K562 (cell line): ENCODE results near the gene NOTCH1. TPM values are rescaled to one million over a fixed set of nuclear protein-coding genes. Genes with fewer than 3 reads are reported as not detected.

Source experiments
- ATAC-seq: fragments of 200-7000 bp; cut with Tn5 transposase; 3 replicates; pipeline ENCODE4 v1.9.1; 2020; ENCODE audit warnings: moderate library complexity
- BruUV-seq: library from RNA; stranded (reverse); fragments of 400-500 nt; replicated peaks from 2 replicates; lab custom pipeline; 2021; lab: Mats Ljungman, UMichigan
- CTCF ChIA-PET: fragments of 300-600 bp; formaldehyde crosslinking; extraction: SDS; loops from one replicate; lab custom pipeline; 2021; ENCODE audit warnings: low intra/inter-chr PET ratio; lab: Yijun Ruan, JAX
- POLR2A ChIA-PET: fragments of 300-600, 350-650 bp; sonication (Branson Sonifier 250); formaldehyde crosslinking; extraction: SDS; loops from one replicate; lab custom pipeline; 2021; ENCODE audit warnings: antibody characterized with exemption, inconsistent platforms; lab: Yijun Ruan, JAX
- DNase-seq, 4 experiments: peaks; one replicate each; pipeline versions ENCODE4 v3.0.0 to v3.0.0-alpha.2; 2011 to 2018; ENCODE audit warnings: low spot score in 3 of 4, mixed read lengths in 3 of 4; ENCODE audit errors: extremely low read depth in 1 of 4
- FAIRE-seq: peaks from 2 replicates; lab custom pipeline; 2011; peaks lifted over from hg19 to GRCh38; lab: Jason Lieb, UNC
- H2AFZ ChIP-seq: 2 replicates; pipeline ENCODE4 v1.6.0; 2011; ENCODE audit warnings: low read depth, low read length, control low read depth, inconsistent platforms
- H3K27ac ChIP-seq: fragments of 200-600 bp; 3 replicates; pipeline ENCODE4 v1.8.0; 2011; ENCODE audit warnings: low read depth, mild to moderate bottlenecking, control low read depth, inconsistent platforms, low read length, moderate library complexity, mixed read lengths; ENCODE audit errors: extremely low read depth
- H3K27me3 ChIP-seq, 2 experiments: fragments of 300-600 bp in 1 of 2; 2 replicates in 1 of 2; 3 replicates in 1 of 2; pipeline versions ENCODE4 v1.6.0 to v1.8.0; 2011; ENCODE audit warnings: inconsistent platforms in 2 of 2, low read length in 2 of 2, mild to moderate bottlenecking in 1 of 2, mixed read lengths in 1 of 2, moderate library complexity in 1 of 2; ENCODE audit not compliant: control insufficient read depth in 2 of 2, insufficient read depth in 2 of 2
- H3K36me3 ChIP-seq: fragments of 300-600 bp; 3 replicates; pipeline ENCODE4 v1.8.0; 2011; ENCODE audit warnings: mild to moderate bottlenecking, low read length, inconsistent platforms; ENCODE audit not compliant: control insufficient read depth, insufficient read depth
- H3K4me1 ChIP-seq, 2 experiments: fragments of 200-600 bp in 1 of 2; replicated peaks in 1 of 2; 2 replicates in 1 of 2; 3 replicates in 1 of 2; pipeline versions ENCODE4 v1.5.1 to v1.8.0; 2011; ENCODE audit warnings: inconsistent platforms in 2 of 2, low read length in 2 of 2, mild to moderate bottlenecking in 1 of 2, mixed read lengths in 1 of 2, moderate library complexity in 1 of 2; ENCODE audit not compliant: control insufficient read depth in 2 of 2, insufficient read depth in 2 of 2
- H3K4me2 ChIP-seq: 2 replicates; pipeline ENCODE4 v1.6.1; 2011; ENCODE audit warnings: low read length, control low read depth, inconsistent platforms, mixed read lengths; ENCODE audit not compliant: insufficient read depth
- H3K4me3 ChIP-seq: fragments of 200-600 bp; sonication (generic), shearing (Covaris generic); 2 replicates; pipeline ENCODE4 v1.5.1; 2016; ENCODE audit warnings: control low read depth, inconsistent platforms
- H3K79me2 ChIP-seq: fragments of 200-600 bp; 3 replicates; pipeline ENCODE4 v1.8.0; 2011; ENCODE audit warnings: low read length, inconsistent platforms; ENCODE audit not compliant: control insufficient read depth, insufficient read depth
- H3K9ac ChIP-seq, 2 experiments: 2 replicates each; pipeline versions ENCODE4 v1.6.0 to v1.6.1; 2011; ENCODE audit warnings: low read depth in 2 of 2, low read length in 2 of 2, control low read depth in 1 of 2, inconsistent platforms in 1 of 2, mild to moderate bottlenecking in 1 of 2, mixed read lengths in 1 of 2; ENCODE audit not compliant: insufficient read depth in 1 of 2
- H3K9me1 ChIP-seq: one replicate; pipeline ENCODE4 v1.6.0; 2011; ENCODE audit warnings: inconsistent platforms, mild to moderate bottlenecking, low read length, moderate library complexity; ENCODE audit not compliant: control insufficient read depth, insufficient read depth
- H3K9me3 ChIP-seq: replicated peaks from 2 replicates; pipeline ENCODE4 v1.5.1; 2011; ENCODE audit warnings: low read depth, low read length, inconsistent platforms; ENCODE audit not compliant: control insufficient read depth, insufficient read depth
- H4K20me1 ChIP-seq: replicated peaks from 2 replicates; pipeline ENCODE4 v1.6.1; 2011; ENCODE audit warnings: low read length, inconsistent platforms, mixed read lengths; ENCODE audit not compliant: control insufficient read depth, insufficient read depth
- BRF1 ChIP-seq: IDR thresholded peaks from 3 replicates; pipeline ENCODE4 v1.6.1; 2011; ENCODE audit warnings: borderline replicate concordance, mild to moderate bottlenecking; ENCODE audit not compliant: insufficient read length; ENCODE audit errors: extremely low read depth
- CBX8 ChIP-seq: fragments of 200-600 bp; sonication (generic); IDR thresholded peaks from 2 replicates; pipeline ENCODE4 v1.6.1; 2012; ENCODE audit warnings: borderline replicate concordance, mixed run types, low read depth, mild to moderate bottlenecking, moderate library complexity, mixed read lengths, low read length, control low read depth, inconsistent platforms; ENCODE audit not compliant: poor library complexity, severe bottlenecking; ENCODE audit errors: extremely low read depth
- HDAC6 ChIP-seq: IDR thresholded peaks from 2 replicates; pipeline ENCODE4 v1.6.1; 2012; ENCODE audit warnings: low read depth, mild to moderate bottlenecking, control low read depth, inconsistent platforms, low read length, moderate library complexity
- KDM5B ChIP-seq: fragments of 200-600 bp; sonication (generic); IDR thresholded peaks from 2 replicates; pipeline ENCODE4 v1.6.1; 2012; ENCODE audit warnings: low read depth, mild to moderate bottlenecking, moderate library complexity, low read length, control low read depth, inconsistent platforms; ENCODE audit not compliant: insufficient replicate concordance
- NKRF ChIP-seq: fragments of 450-650 bp; IDR thresholded peaks from 2 replicates; pipeline ENCODE4 v1.6.1; 2016; ENCODE audit warnings: borderline replicate concordance
- NONO ChIP-seq, 2 experiments: fragments of 200-400 bp in 1 of 2; fragments of 450-650 bp in 1 of 2; formaldehyde crosslinking in 1 of 2; IDR thresholded peaks; 2 replicates each; pipeline ENCODE4 v1.6.1; 2017; ENCODE audit warnings: low read depth in 2 of 2, mild to moderate bottlenecking in 2 of 2, moderate library complexity in 2 of 2, low read length in 1 of 2
- POLR2G ChIP-seq: fragments of 200-400 bp; formaldehyde crosslinking; IDR thresholded peaks from 2 replicates; pipeline ENCODE4 v1.6.1; 2017; ENCODE audit warnings: low read depth, mild to moderate bottlenecking, antibody characterized with exemption, low read length, moderate library complexity
- SMAD1 ChIP-seq: fragments of 150-350 bp; IDR thresholded peaks from 2 replicates; pipeline ENCODE4 v1.6.1; 2014; ENCODE audit warnings: low read length, low read depth; ENCODE audit not compliant: partially characterized antibody
- STAT5B ChIP-seq: fragments of 250-450 bp; sonication (Bioruptor Pico); IDR thresholded peaks from 2 replicates; pipeline ENCODE4 v1.8.0; 2021; ENCODE audit warnings: mild to moderate bottlenecking, inconsistent platforms
- TCF3 ChIP-seq: sonication (generic); formaldehyde crosslinking; IDR thresholded peaks from 2 replicates; pipeline ENCODE4 v1.4.0; 2020; ENCODE audit warnings: mild to moderate bottlenecking, missing genetic modification reagents
- XRCC4 ChIP-seq: IDR thresholded peaks from one replicate; pipeline ENCODE4 v1.6.1; 2011; ENCODE audit not compliant: insufficient read depth, insufficient read length; ENCODE audit errors: extremely low read depth
- ZNF282 ChIP-seq: sonication (generic); formaldehyde crosslinking; IDR thresholded peaks from 2 replicates; pipeline ENCODE4 v1.8.1; 2023; ENCODE audit warnings: missing genetic modification reagents
- WGBS: fragments of 100-300 bp; shearing (Covaris generic); methylation state at CpG from one replicate; pipeline ENCODE4 v1.1.6; 2016; ENCODE audit warnings: low coverage, mixed read lengths; ENCODE audit not compliant: insufficient coverage; ENCODE audit errors: missing lambda C conversion rate; 5-methylcytosine and 5-hydroxymethylcytosine counted together
- in situ Hi-C: fragments of 300-500 bp; cut with MboI; formaldehyde crosslinking; loops from 4 replicates; pipeline ENCODE4 v1.15.0; 2018; ENCODE audit warnings: inconsistent platforms, mixed read lengths
- intact Hi-C: fragments of 100-400 bp; cut with micrococcal nuclease; formaldehyde crosslinking; loops from 2 replicates; pipeline ENCODE4 v1.14.2; 2022
- polyA plus RNA-seq, 8 experiments: library from polyadenylated mRNA; depleted of rRNA in 4 of 8; stranded (reverse) in 5 of 8; unstranded in 3 of 8; fragments of >200 nt; fragmentation: Nextera tagmentation in 2 of 8; fragmentation: Illumina TruSeq in 1 of 8; extraction: Ambion mirVana in 2 of 8; extraction: Trizol in 1 of 8; gene quantifications; 2 replicates each; pipeline versions ENCODE4 v1.2.1 to v1.2.3, GENCODE V29; 2011 to 2014; ENCODE audit warnings: inconsistent platforms in 1 of 8, missing spikeins in 1 of 8
- total RNA-seq, 7 experiments: library from RNA; depleted of rRNA in 6 of 7; stranded (reverse); fragments of >200 nt in 6 of 7; fragmentation: Illumina TruSeq in 2 of 7; extraction: Trizol in 2 of 7; gene quantifications; 2 replicates each; pipeline versions ENCODE4 v1.2.1 to v1.2.3, GENCODE V29; 2011 to 2021; ENCODE audit warnings: low replicate concordance in 1 of 7

The NOTCH1 gene
- total and polyA plus RNA-seq, 9 of the 15 experiments (the other 6 are each of a cell fraction or from before 2014, with no cell fraction given), result 0.03 to 31.4 (median 2.3) TPM

DNA sequence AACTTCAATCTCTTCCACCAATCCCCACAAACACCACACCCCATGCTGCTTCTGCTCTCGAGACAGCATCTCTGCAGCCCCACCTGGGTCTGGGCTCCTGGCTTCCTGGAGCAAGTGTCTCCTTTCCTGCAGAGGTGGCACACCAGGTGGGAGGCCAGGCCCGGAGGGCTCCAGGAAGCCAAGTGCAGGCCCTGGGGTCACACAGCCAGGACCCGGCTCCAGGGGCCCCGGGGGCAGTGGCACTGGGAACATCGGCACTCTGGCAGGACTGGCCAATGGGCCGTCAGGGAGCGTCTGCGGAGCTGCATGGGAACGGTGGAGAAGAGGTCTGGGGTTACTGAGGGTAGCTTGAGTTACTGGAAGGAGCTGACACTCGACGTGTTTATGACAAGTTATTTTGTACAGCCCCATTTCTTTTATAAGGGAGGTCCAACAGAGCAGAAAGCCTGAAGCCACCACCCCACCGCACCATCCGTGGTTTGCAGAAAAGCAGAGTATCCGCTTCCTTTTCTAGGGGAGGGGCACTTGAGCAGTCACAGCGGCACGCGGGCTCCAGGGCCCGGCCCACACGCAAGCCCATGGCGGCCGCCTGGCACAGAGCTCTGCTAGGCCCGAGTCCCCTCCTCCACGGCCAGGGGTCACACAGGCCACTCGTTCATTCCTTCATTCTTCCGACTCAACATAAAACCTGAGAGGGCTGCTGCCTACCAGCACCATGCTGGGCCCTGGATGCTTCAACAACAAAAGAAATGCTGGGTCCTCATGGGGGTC lies 91.6 kb downstream of the NOTCH1 start:
- H3K36me3 ChIP-seq, result peaks cover 91% of the 10 kb centered on the region; the same call in 2 of the 3 replicates
- in situ Hi-C loops, result no loop called here
- no peak for ATAC-seq

DNA sequence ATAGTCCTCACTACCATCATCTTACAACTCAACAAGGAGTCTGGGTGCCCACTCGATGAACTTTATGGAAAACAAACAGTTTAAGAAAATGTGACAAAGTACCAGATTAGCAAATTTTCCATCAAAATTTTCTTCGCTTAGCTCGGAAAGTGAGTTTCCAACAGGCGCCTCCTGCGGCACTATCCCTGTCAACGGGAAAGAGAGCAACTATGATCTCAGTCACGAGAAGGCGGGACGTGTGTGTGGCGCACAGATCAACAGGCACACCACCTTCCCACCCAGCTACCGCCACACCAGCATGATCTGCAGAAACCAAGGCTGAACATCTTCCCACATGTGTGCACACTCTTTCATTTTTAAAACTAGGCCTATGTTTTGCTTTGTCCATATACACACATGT lies 92.5 kb downstream of the NOTCH1 start:
- no peaks in the 10 kb centered on the region for H3K9me1 ChIP-seq
- WGBS, result 88% methylated on average over 11 of the region's 11 CpGs
- BruUV-seq, result no TSS peak
- H3K4me3 ChIP-seq, result no peak overlapping the region
- no peaks in the 10 kb centered on the region for H3K79me2 ChIP-seq
- H2AFZ ChIP-seq, result no peak overlapping the region
- in situ Hi-C loops (no loop called here), intact Hi-C loops (no loop called here)
- ATAC-seq, result no peak
- CTCF ChIA-PET, result no interaction called here
- H3K27ac ChIP-seq, result no peak overlapping the region
- no peak for FAIRE-seq
- 0 out of 5 replicates have a peak, but pooled peaks cover 0 to 3% of the 10 kb centered on the region in 2 experiments for H3K4me1 ChIP-seq
- no peaks in the 10 kb centered on the region for H3K27me3 ChIP-seq
- POLR2A ChIA-PET, result interaction anchor here (0.6 to 2.9 kb wide), 5 partner anchors 11 to 34 kb away, joined by 3 to 12 read pairs (median 4); no protein-coding TSS in a partner anchor
- no peak overlapping the region for H3K4me2 ChIP-seq
- no peak for TF ChIP-seq NONO (IDR thresholded peaks at IDR 0.05; ENCODE audit: low read depth in 2 of 2, low read length in 1 of 2)
- no peak for TF ChIP-seq STAT5B
- TF ChIP-seq BRF1, result no peak
- TF ChIP-seq SMAD1, result no peak
- no peak for TF ChIP-seq NKRF
- TF ChIP-seq HDAC6, result no peak
- no peak for TF ChIP-seq TCF3 (CRISPR knock-in tag)
- TF ChIP-seq CBX8, result no peak
- TF ChIP-seq ZNF282 (CRISPR knock-in tag), result no peak
- TF ChIP-seq XRCC4, result no peak
- no peaks in the 10 kb centered on the region for H3K9me3 ChIP-seq
- H3K36me3 ChIP-seq, result peaks cover 89% of the 10 kb centered on the region; the same call in 2 of the 3 replicates
- H3K9ac ChIP-seq, result no peak overlapping the region
- no peaks in the 10 kb centered on the region for H4K20me1 ChIP-seq
- no peak for DNase-seq

More for the DNA sequence above, 91.6 kb downstream of the NOTCH1 start:
- 97% methylated on average over 24 of the region's 25 CpGs for WGBS
- H3K9ac ChIP-seq, result no peak overlapping the region
- ChIA-PET CTCF (no interaction called here), POLR2A (interaction anchor here (1.3 to 2.9 kb wide), 3 partner anchors 12 to 35 kb away, joined by 3 to 12 read pairs (median 8); no protein-coding TSS in a partner anchor)
- H3K79me2 ChIP-seq, result no peaks in the 10 kb centered on the region
- peak; percentile 45; the same call in 1 of the 2 replicates for TF ChIP-seq POLR2G
- no peak for TF ChIP-seq KDM5B
- no peak for DNase-seq
- BruUV-seq, result no TSS peak
- no peak overlapping the region for H2AFZ ChIP-seq
- H3K4me3 ChIP-seq, result no peak overlapping the region
- H3K4me2 ChIP-seq, result no peak overlapping the region
- 0 out of 5 replicates have a peak, but pooled peaks cover 0 to 3% of the 10 kb centered on the region in 2 experiments for H3K4me1 ChIP-seq
- no peak for FAIRE-seq
- intact Hi-C loops, result no loop called here
- H3K27me3 ChIP-seq, result no peaks in the 10 kb centered on the region
- H3K27ac ChIP-seq, result no peak overlapping the region
- no peaks in the 10 kb centered on the region for H3K9me1 ChIP-seq
- no peaks in the 10 kb centered on the region for H4K20me1 ChIP-seq
- H3K9me3 ChIP-seq, result no peaks in the 10 kb centered on the region
